Stimulated activated CD4-positive, alpha-beta T cell treated with anti-CD3 and anti-CD28 coated beads, Interleukin-15, amount 100 ng/mL, for 1 hour (primary cell): ENCODE data around the gene CALN1.

Source experiments
- DNase-seq, 2 donors: peaks; one replicate each; pipeline ENCODE4 v3.0.0-alpha.2; 2020; ENCODE audit warnings: low read depth in 1 of 2, low spot score in 1 of 2

Gene CALN1

DNA sequence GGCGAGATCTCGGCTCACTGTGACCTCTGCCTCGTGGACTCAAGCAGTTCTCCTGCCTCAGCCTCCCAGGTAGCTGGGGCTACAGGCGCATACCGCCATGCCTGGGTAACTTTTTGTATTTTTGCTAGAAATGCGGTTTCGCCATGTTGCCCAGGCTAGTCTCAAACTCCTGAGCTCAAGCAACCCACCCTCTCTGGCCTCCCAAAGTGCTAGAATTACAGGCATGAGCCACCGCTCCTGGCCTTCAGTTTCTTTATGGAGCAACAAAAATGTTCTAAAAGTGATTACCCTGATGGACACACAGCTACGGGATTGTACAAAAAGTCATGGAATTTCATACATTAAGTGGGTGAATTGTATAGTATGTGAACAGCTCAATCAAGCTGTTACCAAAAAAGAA lies 216.0 kb downstream of the CALN1 start:
- no peak for DNase-seq

DNA sequence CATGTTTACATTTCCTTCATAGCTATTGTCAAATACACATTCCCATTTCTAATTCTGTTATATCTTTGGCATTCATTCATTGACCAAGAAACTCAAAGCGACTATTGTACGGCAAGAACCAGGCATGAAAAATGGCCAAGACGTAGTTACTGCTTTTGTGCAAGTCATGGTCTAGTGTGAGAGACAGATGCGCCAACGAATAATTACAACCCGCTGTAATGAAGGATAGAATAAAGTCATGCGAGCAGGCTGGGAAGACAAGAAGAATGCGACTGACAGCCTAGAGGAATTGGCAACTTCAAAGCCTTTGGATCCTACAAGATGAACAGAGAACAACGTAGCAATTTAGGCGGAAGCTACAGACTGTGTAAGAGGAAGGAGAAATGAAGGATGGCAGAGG lies 221.2 kb downstream of the CALN1 start:
- DNase-seq: no peak

- no peak for DNase-seq
Observed at GRCh38 chr7:72190146-72190545, 222.0 kb downstream of the CALN1 start.

GRCh38 chr7:72187179-72187578 lies 225.0 kb downstream of the CALN1 start:
- DNase-seq: no peak

DNA sequence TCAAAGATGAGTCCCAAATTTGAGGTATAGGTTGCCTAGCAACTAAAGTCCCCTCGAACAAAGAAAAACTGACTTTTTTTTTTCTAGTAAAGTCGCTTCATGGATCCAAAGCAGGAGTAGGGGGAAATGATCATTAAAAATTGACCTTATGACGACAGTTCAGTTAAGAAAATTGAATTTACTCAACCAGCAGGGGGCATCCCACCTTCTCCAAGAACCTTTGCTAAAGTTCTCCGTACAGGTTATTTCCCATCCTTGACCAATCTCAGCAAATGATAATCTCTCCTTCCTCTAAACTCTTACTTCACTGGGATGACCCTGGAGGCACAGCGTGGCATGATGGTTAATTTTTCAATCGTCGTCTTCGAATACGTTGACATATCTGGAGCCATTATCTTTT lies 228.3 kb downstream of the CALN1 start:
- DNase-seq: no peak

DNA sequence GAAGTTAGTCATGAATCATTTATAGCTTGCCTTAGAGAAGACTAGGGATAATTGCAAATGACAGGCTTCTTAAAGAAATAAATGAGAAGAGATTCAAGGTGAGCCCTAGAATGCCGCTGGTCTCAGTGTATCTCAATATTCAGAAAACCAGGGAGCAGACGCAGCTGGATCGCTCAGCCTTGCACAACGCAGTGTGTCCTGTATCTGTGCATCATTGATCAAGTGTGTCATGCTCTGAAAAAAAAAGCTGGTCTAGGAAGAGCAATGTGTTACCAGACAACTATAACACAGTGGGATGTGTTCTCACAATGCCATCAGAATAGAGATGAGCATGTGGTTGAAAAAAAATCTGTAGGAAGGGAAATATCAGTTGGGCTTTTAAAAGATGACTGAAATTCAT lies 230.1 kb downstream of the CALN1 start:
- DNase-seq: no peak

DNA sequence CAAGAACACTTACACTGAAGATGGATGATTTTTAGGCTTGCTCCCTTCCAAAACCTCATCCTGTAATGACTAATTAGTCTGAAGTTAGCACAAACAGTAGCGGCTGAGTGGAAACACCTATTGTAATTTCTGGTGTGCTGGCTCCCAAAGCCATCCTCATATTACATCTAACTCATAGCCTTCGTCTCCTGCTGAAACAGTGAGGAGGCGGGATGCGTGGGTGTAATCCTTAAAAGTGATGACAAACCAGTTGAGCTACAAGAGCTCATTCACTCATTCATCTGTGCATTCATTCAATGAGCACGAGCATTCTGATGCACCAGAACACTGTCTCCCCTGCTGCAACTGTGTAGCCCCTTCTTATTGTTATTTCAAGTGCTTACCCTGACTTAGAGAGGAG lies 235.3 kb downstream of the CALN1 start:
- DNase-seq: no peak

- DNase-seq: no peak
Observed at GRCh38 chr7:72170475-72170874, 241.7 kb downstream of the CALN1 start.

- no peak for DNase-seq
Observed at GRCh38 chr7:72163271-72163670, 248.9 kb downstream of the CALN1 start.

DNA sequence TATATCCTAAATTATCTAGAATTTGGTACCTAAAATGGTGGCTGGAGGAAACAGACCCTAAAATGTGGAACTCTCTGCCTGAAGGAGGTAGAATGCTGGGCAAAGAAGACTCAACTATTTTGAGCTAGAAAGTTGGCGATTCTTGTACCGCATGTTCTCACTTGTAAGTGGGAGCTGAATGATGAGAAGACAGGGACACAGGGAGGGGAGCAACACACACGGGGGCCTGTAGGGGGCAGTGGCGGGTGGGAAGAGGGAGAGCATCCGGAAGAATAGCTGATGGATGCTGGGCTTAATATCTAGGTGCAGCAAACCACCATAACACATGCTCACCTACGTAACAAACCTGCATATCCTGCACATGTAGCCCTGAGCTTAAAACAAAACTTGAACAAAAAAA lies 250.6 kb downstream of the CALN1 start:
- no peak for DNase-seq

DNA sequence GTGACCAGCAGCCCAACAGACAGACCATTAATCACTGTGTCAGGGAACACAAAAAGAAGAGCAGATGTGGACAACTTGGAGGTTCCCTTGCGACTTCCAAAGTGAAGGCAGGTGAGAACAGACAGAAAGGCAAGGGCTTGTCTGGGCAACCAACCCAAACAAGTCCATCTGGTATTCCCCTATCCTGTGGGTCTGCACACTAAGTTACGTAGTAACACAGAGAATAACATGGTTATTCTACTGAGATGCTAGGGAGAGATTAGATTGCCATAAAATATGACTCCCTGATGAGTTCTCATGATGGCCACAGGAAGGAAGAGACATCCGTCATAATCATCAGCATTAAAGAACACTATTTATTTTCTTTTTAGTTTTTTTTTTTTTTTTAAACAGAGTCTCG lies 252.2 kb downstream of the CALN1 start:
- no peak for DNase-seq

DNA sequence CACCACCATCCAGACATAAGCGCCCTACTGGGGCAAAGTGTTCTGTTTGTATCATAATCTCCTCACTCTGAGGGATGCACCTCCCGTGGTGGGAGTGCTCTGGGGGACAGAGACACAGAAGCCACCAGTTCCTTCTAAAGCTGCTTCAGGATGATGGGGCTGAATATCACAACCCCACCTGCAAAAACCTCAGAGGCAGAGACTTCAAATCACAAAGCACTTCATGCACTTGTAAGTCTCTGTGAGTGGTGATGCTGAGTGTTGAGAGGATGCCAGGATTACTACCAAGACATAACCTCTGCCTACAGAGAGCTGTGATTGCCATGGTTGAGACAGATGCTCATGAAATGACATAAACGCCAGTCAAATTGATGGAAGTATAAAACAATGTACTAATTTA lies 255.5 kb downstream of the CALN1 start:
- no peak for DNase-seq

DNA sequence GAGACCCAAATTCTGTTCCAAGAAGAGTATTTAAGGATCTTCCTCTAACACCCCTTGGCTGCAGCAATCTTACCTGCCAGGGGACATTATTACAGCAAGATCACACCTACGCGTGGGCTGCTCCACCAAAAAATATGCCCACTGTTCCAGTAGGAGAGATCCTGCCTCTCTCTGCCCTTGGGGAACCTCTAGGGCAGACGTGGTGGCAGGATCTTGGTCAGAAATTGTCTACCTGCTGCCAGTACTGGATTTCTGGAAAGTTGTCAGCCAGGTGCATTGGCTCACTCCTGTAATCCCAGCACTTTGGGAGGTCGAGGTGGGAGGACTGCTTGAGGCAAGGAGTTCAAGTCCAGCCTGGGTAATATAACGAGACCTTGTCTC lies 259.0 kb downstream of the CALN1 start:
- no peak for DNase-seq

DNA sequence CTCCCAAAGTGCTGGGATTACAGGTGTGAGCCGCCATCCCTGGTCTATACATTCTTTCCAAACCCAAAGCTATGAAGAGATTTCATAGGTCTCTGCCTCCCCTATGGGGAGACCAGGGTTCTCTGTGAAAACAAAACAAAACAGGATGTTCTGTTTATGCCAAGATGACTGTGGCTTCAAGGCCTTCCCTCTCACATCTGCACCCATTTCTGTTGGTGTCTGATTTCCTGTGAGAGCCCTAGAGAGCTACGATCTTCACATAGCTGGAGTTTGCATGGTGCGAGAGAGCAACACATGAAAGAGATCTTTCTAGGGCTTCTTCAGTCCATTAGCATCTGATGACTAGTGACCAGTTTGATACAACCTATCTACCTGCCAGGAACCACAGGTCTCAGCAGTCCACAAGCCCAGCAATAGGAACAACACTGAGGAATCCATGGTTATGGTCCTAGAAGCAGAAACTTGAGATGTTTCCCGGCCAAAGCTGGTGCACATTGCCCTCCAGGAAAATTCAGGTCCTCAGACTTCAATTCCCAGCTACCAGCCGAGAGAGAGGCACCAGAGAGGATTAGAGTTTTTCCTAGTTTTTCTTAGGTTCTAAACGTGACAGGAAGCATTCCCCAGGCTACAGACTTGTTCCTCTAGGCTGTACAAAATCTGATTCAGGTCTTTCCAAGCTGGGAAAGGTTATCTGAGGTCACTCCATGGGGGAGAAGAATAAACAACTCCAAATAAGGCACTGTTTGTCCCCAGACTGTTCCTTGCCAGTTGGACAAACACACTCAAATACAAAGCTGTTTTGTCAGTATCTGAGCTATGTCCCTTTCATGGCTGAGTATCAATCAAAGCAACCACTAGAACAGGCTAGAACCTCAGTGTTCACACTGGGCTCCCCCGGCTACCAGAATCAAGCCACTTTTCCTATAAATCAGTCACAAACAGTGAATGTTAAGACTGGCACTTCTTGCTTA lies 259.7 kb downstream of the CALN1 start:
- DNase-seq: no peak

DNA sequence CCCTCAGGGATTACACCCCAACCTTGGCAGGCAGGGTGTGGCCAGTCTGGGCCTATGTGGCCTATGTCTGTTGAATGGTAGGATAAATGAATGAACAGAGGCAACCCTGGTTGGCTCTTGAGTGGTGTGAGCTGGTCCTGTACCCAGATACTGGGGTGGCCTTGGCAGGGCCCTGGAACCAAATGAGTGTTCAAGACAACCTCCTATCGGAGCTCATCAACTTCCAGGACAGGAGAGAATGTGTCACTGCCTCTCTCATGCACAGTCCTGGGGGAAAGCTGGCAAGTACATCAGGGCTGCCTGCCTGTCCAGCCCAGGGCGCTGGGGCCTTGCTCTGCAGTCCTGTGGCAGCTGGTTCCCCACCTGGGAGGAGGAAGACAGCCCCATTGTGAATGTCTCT lies 271.6 kb downstream of the CALN1 start:
- DNase-seq: no peak

- no peak for DNase-seq
Observed at GRCh38 chr7:72127136-72127535, 285.0 kb downstream of the CALN1 start.

- DNase-seq: no peak
Observed at GRCh38 chr7:72123913-72124312, 288.2 kb downstream of the CALN1 start.

GRCh38 chr7:72118366-72118765 lies 293.8 kb downstream of the CALN1 start:
- DNase-seq: no peak

GRCh38 chr7:72114129-72114528 lies 298.0 kb downstream of the CALN1 start:
- DNase-seq: no peak

DNA sequence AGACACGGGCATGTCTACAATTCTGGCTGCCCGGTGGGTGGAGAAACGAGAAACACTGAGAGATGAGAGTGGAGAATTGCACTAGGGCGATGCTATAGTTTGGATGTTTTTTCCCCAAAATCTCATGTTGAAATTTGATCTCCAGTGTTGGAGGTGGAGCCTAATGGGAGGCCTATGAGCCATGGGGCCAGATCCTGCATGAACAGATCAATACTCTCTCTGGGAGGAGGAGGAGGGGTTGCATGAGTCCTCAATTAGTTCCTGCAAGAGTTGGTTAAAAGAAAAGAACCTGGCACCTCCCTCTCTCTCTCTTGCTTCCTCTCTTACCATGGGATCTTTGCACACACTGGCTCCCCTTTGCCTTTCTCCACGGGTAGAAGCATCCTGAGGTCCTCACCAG lies 299.1 kb downstream of the CALN1 start:
- DNase-seq: no peak

DNA sequence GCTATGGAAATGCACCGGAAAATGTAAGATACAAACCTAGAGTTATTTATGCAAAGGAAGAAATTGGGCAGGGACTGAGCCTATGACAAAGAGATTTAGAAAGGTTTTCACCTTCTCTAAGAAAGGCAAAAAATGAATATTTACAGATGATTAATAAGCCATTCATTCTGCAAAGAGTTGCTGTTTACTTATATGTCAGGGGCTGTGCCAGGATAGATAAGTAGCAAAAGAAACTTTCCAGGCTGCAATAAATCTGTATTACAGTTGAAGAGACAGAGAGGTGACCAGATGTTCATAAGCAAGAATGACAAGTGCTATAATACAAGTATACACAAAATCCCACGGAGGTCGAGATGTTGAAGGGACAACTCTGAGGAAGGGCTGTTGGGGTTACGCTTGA lies 299.6 kb downstream of the CALN1 start:
- DNase-seq: no peak

DNA sequence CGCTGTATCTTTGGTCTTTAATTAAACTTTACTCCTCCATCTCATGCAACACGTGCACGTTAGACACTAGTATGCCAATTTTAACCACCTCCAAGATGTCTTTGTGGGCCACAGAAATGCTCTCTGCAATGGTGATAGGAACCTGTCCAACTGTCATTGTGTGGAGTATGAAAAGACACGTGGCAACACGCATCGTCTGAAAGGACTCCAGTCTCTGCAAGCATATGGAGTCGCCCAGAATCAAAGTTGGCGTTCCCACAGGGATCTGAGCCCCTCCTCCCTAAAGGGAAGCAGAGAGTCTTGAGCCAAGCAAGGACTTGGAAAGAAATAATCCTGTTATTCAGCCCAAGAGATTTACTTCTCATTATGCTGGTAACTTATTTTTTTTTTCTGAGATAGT lies 301.1 kb downstream of the CALN1 start:
- DNase-seq: no peak

DNA sequence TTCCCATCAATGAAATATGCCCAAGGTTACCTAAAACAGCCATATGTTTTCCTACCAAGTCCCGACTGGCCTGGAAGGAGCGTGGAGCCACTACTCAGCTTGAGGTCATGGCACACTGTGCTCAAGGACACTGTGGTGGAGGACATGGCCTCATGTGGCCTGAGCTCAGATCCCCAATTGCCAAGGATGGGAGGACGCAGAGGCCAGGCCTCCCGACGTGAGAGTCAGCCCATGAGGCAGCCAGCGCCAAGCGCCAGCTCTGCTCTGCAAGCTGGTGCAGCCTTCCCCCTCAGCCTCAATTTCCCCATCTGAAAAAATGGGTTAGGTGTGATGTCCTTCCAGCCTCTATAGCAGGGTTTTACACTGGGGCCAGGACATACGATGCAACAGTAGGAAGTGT lies 302.6 kb downstream of the CALN1 start:
- DNase-seq: no peak
